Activated T-helper 1 cell treated with anti-CD3 and anti-CD28 coated beads, Interleukin-2, amount 50 U/mL, for 16 hours (primary cell): ENCODE data around the gene IZUMO4.
A peak's percentile ranks its signal among the peaks of the same experiment; 100 is the strongest.
"Not testable (repeated sequence)": the region's sequence is repeated elsewhere in the genome, so short reads cannot be mapped to it uniquely, and the experiment has no call there.

Experiments used
- DNase-seq, 2 donors: peaks; one replicate each; pipeline ENCODE4 v3.0.0-alpha.2; 2020; ENCODE audit warnings: low read depth in 1 of 2, low spot score in 1 of 2

Gene IZUMO4

GRCh38 chr19:2080336-2080988, 16.3 kb upstream of the IZUMO4 start:
- no peak for DNase-seq

DNA sequence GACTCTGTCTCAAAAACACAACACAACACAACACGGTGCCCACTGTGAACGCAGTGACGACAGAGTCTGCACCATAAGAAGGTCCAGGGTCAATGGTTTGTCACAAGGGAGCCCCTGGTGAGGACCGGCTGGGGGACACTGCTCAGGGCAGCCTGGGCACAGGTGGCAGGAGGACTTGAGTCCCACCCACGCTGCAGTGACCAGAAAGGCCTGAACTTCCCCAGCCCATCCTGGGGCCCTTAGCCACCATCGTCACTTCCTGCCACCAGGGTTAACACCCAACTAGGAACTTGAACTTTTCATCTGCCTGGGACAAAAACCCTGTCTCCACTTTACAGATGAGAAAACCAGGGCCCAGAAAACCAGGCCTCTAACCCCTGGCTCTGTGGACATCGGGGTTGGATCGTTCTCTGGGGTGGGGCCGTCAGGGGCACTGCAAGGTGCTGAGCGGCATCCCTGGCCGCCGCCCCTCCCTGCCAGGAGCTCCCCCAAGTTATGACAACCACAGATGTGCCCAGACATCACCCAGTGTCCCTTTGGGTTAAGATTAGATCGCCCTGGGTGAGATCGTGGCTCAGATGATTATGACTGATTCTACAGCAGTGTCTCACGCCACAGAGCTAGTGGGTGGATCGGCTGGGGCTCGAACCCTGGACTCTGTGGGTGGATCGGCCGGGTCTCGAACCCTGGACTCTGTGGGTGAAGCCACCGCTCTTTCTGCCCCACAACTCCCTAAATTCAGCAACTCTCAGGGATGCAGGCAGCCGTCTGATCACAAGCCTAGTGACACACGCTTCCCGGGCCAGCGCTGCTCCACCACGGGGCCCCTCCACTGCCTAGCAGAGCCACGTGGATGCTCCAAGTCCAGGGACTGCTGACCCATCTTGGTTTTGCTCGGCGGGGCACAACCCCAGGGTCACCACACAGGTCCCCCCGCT, 14.6 kb upstream of the IZUMO4 start:
- DNase-seq = no peak

DNA sequence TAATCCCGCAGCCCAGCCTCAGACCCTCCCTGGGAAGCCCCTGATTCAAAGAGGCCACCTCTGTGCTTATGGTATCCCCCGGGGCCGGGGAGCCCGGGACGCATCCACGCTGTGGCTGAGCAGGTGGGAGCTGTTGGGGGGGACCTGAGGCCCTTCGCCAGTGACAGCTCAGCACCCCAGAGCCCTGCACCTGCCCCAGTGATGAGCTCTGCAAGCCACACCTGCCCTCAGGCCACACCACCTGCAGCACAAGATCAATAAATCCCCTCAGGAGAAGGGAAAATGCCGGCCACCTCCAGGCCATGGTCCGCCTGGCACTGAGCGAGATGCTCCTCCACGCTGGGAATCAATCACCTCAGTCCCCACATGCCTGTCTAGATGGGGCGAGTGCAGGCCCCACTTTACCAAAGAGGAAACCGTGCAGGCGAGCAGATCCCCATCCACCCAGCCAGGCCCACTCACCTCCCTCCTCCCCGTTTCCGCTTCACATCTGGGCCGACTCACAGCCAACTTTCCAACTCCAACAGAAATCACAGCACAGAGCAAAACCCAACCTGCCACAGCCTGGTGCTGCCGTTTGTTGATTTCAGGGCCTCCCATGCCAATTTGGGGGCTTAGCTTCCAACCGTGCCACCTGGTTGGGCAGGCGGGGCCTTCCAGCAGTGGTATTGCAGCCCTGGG, 13.4 kb upstream of the IZUMO4 start:
- peak; percentile 42 to 48 for DNase-seq

DNA sequence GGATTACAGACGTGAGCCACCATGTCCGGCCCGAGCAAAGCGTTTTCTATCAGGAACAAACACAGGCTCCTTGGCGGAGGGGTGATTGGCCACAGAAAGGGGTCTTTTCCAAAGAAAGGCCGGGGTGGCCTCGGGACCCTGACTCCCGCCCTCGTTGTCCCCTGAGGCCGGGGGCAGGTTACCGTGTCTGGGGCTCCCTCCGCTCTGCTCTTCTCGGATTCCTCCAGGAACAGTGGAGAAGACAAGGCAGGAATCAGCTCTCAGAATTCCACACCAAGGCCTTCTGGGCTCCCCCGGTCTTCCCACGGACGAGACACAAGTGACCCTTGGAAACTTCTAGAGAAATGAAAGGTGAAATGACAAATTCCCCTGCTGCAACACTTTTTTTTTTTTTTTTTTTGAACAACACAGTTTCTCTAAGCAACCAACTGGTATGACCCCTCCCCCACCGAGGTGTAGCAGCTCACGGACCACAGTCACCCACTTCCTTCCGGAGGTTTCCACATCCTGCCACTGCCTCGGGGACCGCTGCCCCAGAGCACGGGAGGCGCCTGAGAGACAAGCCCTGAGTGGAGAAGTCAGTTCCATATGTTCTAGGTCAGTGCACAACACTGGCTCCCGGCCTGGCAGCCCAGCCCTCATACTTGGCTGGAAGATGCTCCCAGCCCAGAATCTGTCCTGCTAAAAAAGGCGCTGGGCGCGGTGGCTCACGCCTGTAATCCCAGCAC, 11.6 kb upstream of the IZUMO4 start:
- DNase-seq = peak; percentile 87

DNA sequence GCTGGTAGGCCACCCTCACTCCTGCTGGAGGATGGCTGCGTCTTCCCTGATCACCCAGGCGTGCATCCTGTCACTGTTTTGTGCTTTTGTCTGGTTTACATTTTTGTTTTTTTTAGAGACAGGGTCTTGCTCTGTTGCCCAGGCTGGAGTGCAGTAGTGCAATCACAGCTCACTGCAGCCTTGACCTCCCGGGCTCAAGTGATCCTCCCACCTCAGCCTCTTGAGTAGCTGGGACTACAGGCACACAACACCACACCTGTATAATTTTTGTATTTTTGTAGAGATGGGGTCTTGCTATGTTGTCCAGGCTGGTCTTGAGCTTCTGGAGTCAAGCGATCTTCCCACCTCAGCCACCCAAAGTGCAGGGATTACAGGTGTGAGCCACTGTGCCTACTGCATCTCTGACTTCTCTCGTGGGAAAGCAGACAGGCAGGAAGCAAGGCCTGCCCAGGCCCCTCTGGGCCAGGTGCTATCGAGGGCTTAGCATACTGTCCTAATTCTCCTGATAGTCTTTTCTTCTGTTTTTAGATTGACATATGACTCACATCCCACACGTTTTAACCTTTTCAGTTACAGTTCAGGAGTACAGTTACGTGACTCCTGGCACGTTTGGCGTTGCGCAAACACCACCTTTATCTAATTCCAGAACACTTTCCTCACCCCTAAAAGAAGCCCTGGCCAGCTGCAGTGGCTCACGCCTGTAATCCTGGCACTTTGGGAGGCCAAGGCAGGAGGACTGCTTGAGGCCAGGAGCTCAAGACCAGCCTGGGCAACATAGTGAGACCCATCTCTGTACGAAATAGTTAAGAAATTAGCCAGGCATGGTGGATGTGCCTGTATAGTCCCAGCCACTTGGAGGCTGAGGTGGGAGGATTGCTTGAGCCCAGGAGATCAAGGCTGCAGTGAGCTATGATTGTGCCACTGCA, 9.8 kb upstream of the IZUMO4 start:
- not testable (repeated sequence) for DNase-seq

GRCh38 chr19:2087621-2088100, 9.1 kb upstream of the IZUMO4 start:
- DNase-seq = no peak

GRCh38 chr19:2089001-2089711, 7.6 kb upstream of the IZUMO4 start:
- DNase-seq = no peak

DNA sequence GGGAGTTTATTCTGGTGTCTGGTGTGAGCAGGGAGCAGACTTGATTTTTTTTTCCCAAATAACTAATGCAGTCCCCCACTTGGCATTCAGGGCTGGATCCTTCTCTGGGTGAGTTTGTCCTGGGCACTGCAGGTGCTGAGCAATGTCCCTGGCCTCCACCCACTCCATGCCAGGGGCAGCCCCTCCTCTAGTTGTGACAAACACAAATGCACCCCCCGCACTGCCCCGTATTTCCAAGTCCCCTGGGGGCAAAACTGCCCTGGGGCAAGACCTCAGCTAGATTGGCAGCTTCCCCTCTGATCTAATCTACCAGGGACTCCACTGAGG, 7.0 kb upstream of the IZUMO4 start:
- no peak for DNase-seq

DNA sequence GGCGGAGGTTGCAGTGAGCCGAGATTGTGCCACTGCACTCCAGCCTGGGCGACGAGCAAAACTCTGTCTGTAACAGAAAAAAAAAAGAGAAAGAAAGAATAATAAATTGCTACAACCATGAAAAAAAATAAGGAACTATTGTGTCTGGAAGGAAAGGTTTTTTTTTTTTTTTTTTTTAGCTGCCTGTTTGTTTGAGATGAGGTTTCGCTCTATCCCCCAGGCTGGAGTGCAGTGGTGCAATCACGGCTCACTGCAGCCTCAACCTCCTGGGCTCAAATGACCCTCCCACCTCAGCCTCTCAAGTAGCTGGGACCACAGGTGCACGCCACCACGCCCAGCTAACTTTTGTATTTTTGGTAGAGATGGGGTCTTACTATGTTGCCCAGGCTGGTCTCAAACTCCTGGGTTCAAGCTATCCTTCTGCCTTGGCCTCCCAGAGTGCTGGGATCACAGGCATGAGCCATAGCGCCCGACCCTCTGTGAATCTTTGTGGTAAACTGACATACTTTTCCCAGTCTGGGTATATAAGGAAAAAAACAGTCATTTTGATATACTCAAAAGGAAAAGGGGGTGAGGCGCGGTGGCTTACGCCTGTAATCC, 4.7 kb upstream of the IZUMO4 start:
- not testable (repeated sequence) for DNase-seq

GRCh38 chr19:2096034-2096479, 658 bp upstream of the IZUMO4 start, which contains the start of gene MOB3A:
Gene MOB3A (minus strand): TSS chr19:2096326. CDS start chr19:2078560, 17,766 bp downstream.
- DNase-seq = peak; percentile 67 to 80

GRCh38 chr19:2097203-2097885, 629 bp downstream of the IZUMO4 start:
- DNase-seq = peak in 1 of 2 donors; percentile 39

- no peak for DNase-seq
Measured at GRCh38 chr19:2097886-2098327, 1.2 kb downstream of the IZUMO4 start.

GRCh38 chr19:2099054-2099501, 2.4 kb downstream of the IZUMO4 start:
- no peak for DNase-seq

GRCh38 chr19:2099937-2100718, 3.4 kb downstream of the IZUMO4 start:
- DNase-seq = no peak

DNA sequence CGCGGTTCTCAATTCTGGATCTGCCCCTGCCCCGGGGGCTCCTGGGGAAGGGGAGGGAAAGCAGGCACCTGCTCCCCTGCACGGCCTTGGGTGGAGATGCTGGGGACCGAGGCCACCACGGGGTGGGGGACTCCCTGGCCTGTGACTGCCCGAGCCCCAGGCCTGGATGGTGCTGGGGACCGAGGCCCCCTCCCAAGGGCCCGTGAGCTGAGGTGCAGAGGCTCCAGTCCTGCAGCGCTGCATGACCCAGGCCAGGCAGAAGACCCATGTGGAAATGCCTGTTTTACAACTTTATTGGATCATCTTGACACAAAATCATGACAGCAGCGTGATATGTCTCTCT, 4.0 kb downstream of the IZUMO4 start:
- DNase-seq = no peak

DNA sequence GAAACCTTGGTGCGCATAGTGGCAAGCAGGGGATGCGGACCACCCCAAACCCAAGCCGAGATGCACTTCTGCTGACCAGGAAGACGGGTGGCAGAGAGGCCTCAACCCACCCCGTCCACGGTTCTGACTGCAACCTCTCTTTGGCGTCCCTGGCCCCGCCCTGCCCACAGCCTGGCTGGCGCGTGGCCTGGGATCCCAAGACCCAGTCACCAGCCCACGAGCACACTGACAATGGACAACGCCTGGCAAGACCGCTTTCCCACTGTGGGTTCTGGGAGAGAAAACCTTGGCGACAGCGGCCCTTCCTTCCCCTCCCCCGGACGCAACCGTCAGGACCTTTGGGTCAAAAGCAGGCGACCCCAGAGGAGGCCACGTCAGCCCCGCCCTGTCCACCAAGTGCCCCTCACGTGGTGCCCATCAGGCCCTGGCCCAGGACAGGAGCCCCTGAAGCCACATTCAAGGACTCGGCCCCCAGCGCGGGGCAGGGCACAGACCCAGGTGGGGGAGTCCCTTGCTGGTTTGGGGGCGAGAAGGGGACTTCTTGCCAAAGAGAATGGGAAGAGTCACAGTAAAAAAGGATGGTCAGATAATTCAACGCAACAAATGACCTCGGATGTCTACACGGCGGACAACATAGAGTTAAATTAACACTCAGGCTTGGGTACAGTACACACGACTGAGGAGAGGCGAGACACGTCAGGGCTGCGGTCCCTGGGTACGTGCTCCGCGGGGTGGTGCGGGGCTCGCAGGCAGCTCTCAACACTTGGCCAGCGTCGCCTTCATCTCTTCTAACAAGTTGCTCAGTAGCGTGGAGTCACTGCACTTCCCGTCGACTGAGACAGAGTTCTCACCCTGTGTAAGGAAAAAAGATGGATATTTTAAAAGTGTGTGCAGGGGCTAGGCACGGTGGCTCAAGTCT, 5.0 kb downstream of the IZUMO4 start:
- no peak for DNase-seq
